Naive thymus-derived CD4-positive, alpha-beta T cell (primary cell): Measurements from ENCODE around the gene RANBP3L. TPM values are rescaled to one million over a fixed set of nuclear protein-coding genes. Genes with fewer than 3 reads are reported as not detected.
"Not testable (repeated sequence)": the region's sequence is repeated elsewhere in the genome, so short reads cannot be mapped to it uniquely, and the experiment has no call there.

Experiments used
- ATAC-seq: fragments of 150-1000 bp; cut with Tn5 transposase; 2 replicates; pipeline ENCODE4 v1.10.0; 2021; ENCODE audit warnings: mild to moderate bottlenecking, moderate library complexity
- CTCF ChIA-PET: fragments of 350-600 bp; sonication (Branson Sonifier 250); formaldehyde crosslinking; loops from one replicate; lab custom pipeline; 2021; ENCODE audit warnings: antibody characterized with exemption; lab: Charles Lee
- POLR2A ChIA-PET: fragments of 350-600 bp; sonication (Branson Sonifier 250); formaldehyde crosslinking; loops from one replicate; lab custom pipeline; 2021; ENCODE audit warnings: antibody characterized with exemption, inconsistent platforms; lab: Charles Lee
- DNase-seq, 9 donors: peaks; one replicate each; pipeline versions ENCODE4 v3.0.0 to v3.0.0-alpha.2; 2020 to 2022; ENCODE audit warnings: mixed read lengths in 1 of 9
- H3K27ac ChIP-seq: one replicate; pipeline ENCODE4 v1.7.0; 2013; ENCODE audit warnings: mild to moderate bottlenecking, low read depth, low read length, moderate library complexity
- H3K27me3 ChIP-seq, 2 donors: one replicate each; pipeline ENCODE4 v1.7.0; 2013; ENCODE audit warnings: low read length in 2 of 2, mild to moderate bottlenecking in 2 of 2, moderate library complexity in 2 of 2; ENCODE audit not compliant: control insufficient read depth in 2 of 2, insufficient read depth in 2 of 2
- H3K36me3 ChIP-seq, 3 experiments: 1 replicate in 2 of 3; 2 replicates in 1 of 3; pipeline ENCODE4 v1.7.0; 2013; ENCODE audit warnings: low read length in 3 of 3, mild to moderate bottlenecking in 3 of 3, moderate library complexity in 1 of 3; ENCODE audit not compliant: insufficient read depth in 3 of 3, control insufficient read depth in 2 of 3
- H3K4me1 ChIP-seq, 2 donors: one replicate each; pipeline ENCODE4 v1.7.0; 2013; ENCODE audit warnings: low read length in 2 of 2, mild to moderate bottlenecking in 2 of 2, moderate library complexity in 1 of 2; ENCODE audit not compliant: control insufficient read depth in 2 of 2, insufficient read depth in 2 of 2
- H3K4me3 ChIP-seq: 2 replicates; pipeline ENCODE4 v1.7.0; 2013; ENCODE audit warnings: mild to moderate bottlenecking, low read length
- H3K9me3 ChIP-seq, 3 experiments: 1 replicate in 2 of 3; 2 replicates in 1 of 3; pipeline ENCODE4 v1.7.0; 2013; ENCODE audit warnings: low read length in 3 of 3; ENCODE audit not compliant: control insufficient read depth in 2 of 3
- H3K27ac Mint-ChIP-seq, 9 donors: one replicate each; pipeline ENCODE4 v1.8.0; 2020 to 2022; ENCODE audit warnings: mixed read lengths in 9 of 9, mild to moderate bottlenecking in 8 of 9, moderate library complexity in 5 of 9, inconsistent platforms in 2 of 9
- H3K27me3 Mint-ChIP-seq, 5 donors: one replicate each; pipeline ENCODE4 v1.8.0; 2021 to 2022; ENCODE audit warnings: mixed read lengths in 5 of 5, mild to moderate bottlenecking in 1 of 5
- H3K36me3 Mint-ChIP-seq, 5 donors: one replicate each; pipeline ENCODE4 v1.8.0; 2020 to 2022; ENCODE audit warnings: mixed read lengths in 5 of 5, mild to moderate bottlenecking in 3 of 5, inconsistent platforms in 1 of 5
- H3K4me1 Mint-ChIP-seq, 7 donors: one replicate each; pipeline ENCODE4 v1.8.0; 2020 to 2022; ENCODE audit warnings: mixed read lengths in 7 of 7, mild to moderate bottlenecking in 3 of 7, inconsistent platforms in 1 of 7
- H3K4me3 Mint-ChIP-seq, 10 donors: one replicate each; pipeline ENCODE4 v1.8.0; 2020 to 2022; ENCODE audit warnings: mild to moderate bottlenecking in 10 of 10, mixed read lengths in 10 of 10, moderate library complexity in 6 of 10, inconsistent platforms in 2 of 10
- H3K9me3 Mint-ChIP-seq, 11 donors: one replicate each; pipeline ENCODE4 v1.8.0; 2020 to 2022; ENCODE audit warnings: mixed read lengths in 11 of 11, mild to moderate bottlenecking in 4 of 11, inconsistent platforms in 1 of 11, moderate library complexity in 1 of 11
- intact Hi-C, 2 donors: fragments of 100-400 bp; cut with micrococcal nuclease; formaldehyde crosslinking; loops; one replicate each; pipeline ENCODE4 v1.15.1; 2023
- polyA plus RNA-seq, 2 donors: library from polyadenylated mRNA; unstranded; fragments of 300-500 nt; fragmentation: Illumina TruSeq; gene quantifications; one replicate each; pipeline ENCODE4 v1.2.3, GENCODE V29; 2021
- total RNA-seq, 6 experiments: library from RNA in 5 of 6; stranded (reverse) in 5 of 6; gene quantifications; 1 replicate in 5 of 6; 2 replicates in 1 of 6; pipeline ENCODE4 v1.2.3 and lab custom pipeline; 2021 to 2026

RANBP3L gene
- total and polyA plus RNA-seq, 7 experiments from 2014 or later, result not detected

GRCh38 chr5:36285837-36286615, 15.7 kb downstream of the RANBP3L start:
- H3K4me3 ChIP-seq, result no peak overlapping the region
- no peaks in the 10 kb centered on the region for H3K27me3 ChIP-seq
- H3K36me3 ChIP-seq, result no peaks in the 10 kb centered on the region
- peaks cover 0 to 2% (median 0%) of the 10 kb centered on the region in 5 donors for H3K36me3 Mint-ChIP-seq
- H3K9me3 ChIP-seq, result no peaks in the 10 kb centered on the region
- CTCF ChIA-PET, result no interaction called here
- POLR2A ChIA-PET, result no interaction called here
- H3K4me3 Mint-ChIP-seq, result no peak overlapping the region
- intact Hi-C loops, result no loop called here
- H3K27ac Mint-ChIP-seq, result no peak overlapping the region
- no peak for ATAC-seq
- DNase-seq, result no peak
- peaks cover 0 to 14% (median 6%) of the 10 kb centered on the region in 5 donors for H3K27me3 Mint-ChIP-seq
- H3K4me1 Mint-ChIP-seq, result no peaks in the 10 kb centered on the region
- no peaks in the 10 kb centered on the region for H3K4me1 ChIP-seq
- H3K9me3 Mint-ChIP-seq, result no peaks in the 10 kb centered on the region
- no peak overlapping the region for H3K27ac ChIP-seq

DNA sequence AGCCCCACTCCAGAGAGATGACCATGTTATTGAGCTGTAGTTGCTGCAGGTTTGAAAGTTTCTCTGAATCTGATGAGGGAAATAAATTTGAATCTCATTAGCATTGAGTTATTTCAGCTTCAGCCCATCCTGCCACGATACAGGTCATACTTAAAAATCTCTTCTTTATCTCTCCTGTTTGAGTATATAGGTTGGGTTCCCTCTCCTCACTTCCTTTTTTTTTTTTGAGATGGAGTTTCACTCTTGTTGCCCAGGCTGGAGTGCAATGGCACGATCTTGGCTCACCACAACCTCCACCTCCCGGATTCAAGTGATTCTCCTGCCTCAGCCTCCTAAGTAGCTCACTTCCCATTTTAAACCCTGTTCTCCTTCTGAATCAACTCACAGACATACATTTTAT, 17.9 kb downstream of the RANBP3L start:
- H3K4me3 Mint-ChIP-seq, H3K9me3 ChIP-seq, CTCF ChIA-PET, H3K27ac ChIP-seq, POLR2A ChIA-PET, H3K4me1 Mint-ChIP-seq, H3K4me1 ChIP-seq, H3K27me3 ChIP-seq, DNase-seq, H3K36me3 Mint-ChIP-seq, H3K27ac Mint-ChIP-seq, ATAC-seq, intact Hi-C loops, H3K9me3 Mint-ChIP-seq, H3K4me3 ChIP-seq, H3K36me3 ChIP-seq: not testable (repeated sequence)
- H3K27me3 Mint-ChIP-seq, result peaks cover 0 to 18% (median 6%) of the 10 kb centered on the region in 5 donors

- no peaks in the 10 kb centered on the region for H3K27me3 ChIP-seq
- no peaks in the 10 kb centered on the region for H3K36me3 ChIP-seq
- Mint-ChIP-seq H3K27ac (no peak overlapping the region), H3K9me3 (no peaks in the 10 kb centered on the region), H3K4me3 (no peak overlapping the region), H3K36me3 (no peaks in the 10 kb centered on the region), H3K27me3 (peaks cover 0 to 14% (median 8%) of the 10 kb centered on the region in 5 donors), H3K4me1 (no peaks in the 10 kb centered on the region)
- no peak overlapping the region for H3K4me3 ChIP-seq
- ATAC-seq, result no peak
- intact Hi-C loops, result no loop called here
- ChIA-PET CTCF (no interaction called here), POLR2A (no interaction called here)
- no peaks in the 10 kb centered on the region for H3K9me3 ChIP-seq
- H3K27ac ChIP-seq, result no peak overlapping the region
- no peaks in the 10 kb centered on the region for H3K4me1 ChIP-seq
- DNase-seq, result no peak
These were observed 20.1 kb downstream of the RANBP3L start for GRCh38 chr5:36281626-36282025.

- ChIA-PET CTCF (no interaction called here), POLR2A (no interaction called here)
- DNase-seq (no peak), ATAC-seq (no peak)
- H3K27ac ChIP-seq, result no peak overlapping the region
- no peaks in the 10 kb centered on the region for H3K36me3 Mint-ChIP-seq
- peaks cover 0 to 3% of the 10 kb centered on the region in 2 donors for H3K27me3 ChIP-seq
- no peaks in the 10 kb centered on the region for H3K36me3 ChIP-seq
- no peaks in the 10 kb centered on the region for H3K4me1 ChIP-seq
- no peak overlapping the region for H3K4me3 Mint-ChIP-seq
- peaks cover 0 to 1% (median 0%) of the 10 kb centered on the region in 7 donors for H3K4me1 Mint-ChIP-seq
- H3K27me3 Mint-ChIP-seq, result peaks cover 0 to 21% (median 12%) of the 10 kb centered on the region in 5 donors
- no peaks in the 10 kb centered on the region for H3K9me3 ChIP-seq
- intact Hi-C loops, result no loop called here
- H3K27ac Mint-ChIP-seq, result no peak overlapping the region
- H3K4me3 ChIP-seq, result no peak overlapping the region
- no peaks in the 10 kb centered on the region for H3K9me3 Mint-ChIP-seq
These were observed 22.5 kb downstream of the RANBP3L start for GRCh38 chr5:36279054-36279698.

DNA sequence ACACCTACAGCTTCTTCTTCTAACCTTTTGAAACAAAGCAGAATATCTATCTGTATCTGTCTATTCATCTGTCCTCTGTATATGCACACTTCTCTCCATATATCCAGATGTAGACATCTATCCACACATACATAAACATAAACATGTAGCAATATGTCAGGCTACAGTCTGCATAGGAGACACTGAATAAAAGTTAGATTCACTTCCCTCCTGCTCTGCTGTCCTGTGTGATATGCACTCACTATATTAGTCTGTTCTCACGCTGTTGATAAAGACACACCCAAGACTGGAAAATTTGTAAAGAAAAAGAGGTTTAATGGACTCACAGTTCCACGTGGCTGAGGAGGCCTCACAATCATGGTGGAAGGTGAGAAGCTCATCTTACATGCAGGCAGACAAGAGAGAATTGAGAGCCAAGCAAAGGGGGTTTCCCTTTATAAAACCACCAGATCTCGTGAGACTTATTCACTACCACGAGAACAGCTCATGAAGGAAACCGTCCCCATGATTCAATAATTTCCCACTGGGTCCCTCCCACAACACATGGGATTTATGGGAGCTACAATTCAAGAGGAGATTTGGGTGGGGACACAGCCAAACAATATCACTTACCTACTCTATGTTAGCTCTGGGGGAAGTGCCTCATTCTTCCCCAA, 24.1 kb downstream of the RANBP3L start:
- Mint-ChIP-seq H3K27me3 (peaks cover 0 to 21% (median 8%) of the 10 kb centered on the region in 5 donors), H3K4me3 (no peak overlapping the region), H3K4me1 (peaks cover 0 to 1% (median 0%) of the 10 kb centered on the region in 7 donors), H3K27ac (no peak overlapping the region), H3K36me3 (no peaks in the 10 kb centered on the region), H3K9me3 (no peaks in the 10 kb centered on the region)
- ATAC-seq (no peak), DNase-seq (no peak)
- H3K4me3 ChIP-seq, result no peak overlapping the region
- ChIA-PET POLR2A (no interaction called here), CTCF (no interaction called here)
- H3K9me3 ChIP-seq, result no peaks in the 10 kb centered on the region
- H3K4me1 ChIP-seq, result no peaks in the 10 kb centered on the region
- no peaks in the 10 kb centered on the region for H3K36me3 ChIP-seq
- intact Hi-C loops, result no loop called here
- no peak overlapping the region for H3K27ac ChIP-seq
- H3K27me3 ChIP-seq, result peaks cover 0 to 3% of the 10 kb centered on the region in 2 donors

GRCh38 chr5:36276864-36277263, 24.8 kb downstream of the RANBP3L start:
- H3K36me3 ChIP-seq, result no peaks in the 10 kb centered on the region
- no peak overlapping the region for H3K4me3 Mint-ChIP-seq
- no peak overlapping the region for H3K27ac ChIP-seq
- no peak overlapping the region for H3K27ac Mint-ChIP-seq
- H3K27me3 ChIP-seq, result peaks cover 0 to 3% of the 10 kb centered on the region in 2 donors
- H3K36me3 Mint-ChIP-seq, result no peaks in the 10 kb centered on the region
- peaks cover 0 to 1% (median 0%) of the 10 kb centered on the region in 7 donors for H3K4me1 Mint-ChIP-seq
- CTCF ChIA-PET, result no interaction called here
- no peak overlapping the region for H3K4me3 ChIP-seq
- H3K9me3 Mint-ChIP-seq, result no peaks in the 10 kb centered on the region
- intact Hi-C loops, result no loop called here
- H3K4me1 ChIP-seq, result no peaks in the 10 kb centered on the region
- no peak for ATAC-seq
- no peak for DNase-seq
- no peaks in the 10 kb centered on the region for H3K9me3 ChIP-seq
- POLR2A ChIA-PET, result no interaction called here
- peaks cover 0 to 22% (median 8%) of the 10 kb centered on the region in 5 donors for H3K27me3 Mint-ChIP-seq
